Measurements from ENCODE around the gene DMGDH.
A peak's percentile ranks its signal among the peaks of the same experiment; 100 is the strongest.

Gene DMGDH

DNA sequence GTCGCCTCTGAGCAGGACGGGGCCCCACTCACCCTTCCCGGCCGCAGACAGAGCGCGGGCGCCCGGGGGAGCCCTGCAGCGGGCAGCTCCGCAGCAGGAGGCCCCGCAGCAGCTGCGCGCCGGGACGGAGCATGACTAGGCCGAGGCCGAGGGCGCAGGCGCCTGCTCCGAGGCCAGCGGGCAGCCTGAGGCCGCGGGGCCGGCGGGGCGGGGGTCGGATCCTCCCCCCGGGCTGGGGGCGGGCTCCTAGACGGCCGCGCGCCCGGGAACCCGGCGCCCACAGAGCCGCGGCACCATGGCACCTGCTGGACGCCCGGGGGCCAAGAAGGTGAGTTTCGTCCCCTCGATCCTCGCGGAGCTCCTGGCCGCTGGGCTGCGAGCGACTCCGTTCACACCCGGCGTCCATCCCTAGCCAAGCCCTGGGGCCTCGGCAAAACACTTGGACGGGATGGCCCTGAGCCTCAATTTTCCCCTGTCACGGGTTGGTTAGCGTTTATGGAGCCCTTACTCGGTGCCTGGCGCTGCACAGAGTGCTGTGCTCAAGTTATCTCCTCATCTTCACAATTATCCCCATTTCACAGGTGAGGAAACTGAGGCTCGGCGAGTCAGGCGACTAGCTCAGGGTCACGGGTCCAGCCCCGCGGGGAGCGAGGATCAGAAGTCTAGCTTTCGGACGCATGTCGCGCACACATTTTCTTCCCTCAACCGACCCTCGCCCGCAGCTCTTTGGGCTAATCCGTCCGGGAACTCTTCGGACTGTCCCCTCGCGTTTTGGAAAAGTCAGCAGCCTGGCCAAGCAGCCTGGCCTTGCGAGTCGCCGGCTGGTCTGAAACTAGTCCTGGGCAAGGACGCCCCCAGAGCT is at the start of gene DMGDH, which contains the start of gene BHMT2:
Gene DMGDH (minus strand): TSS at position 187 of the 862 bp plus-strand sequence. CDS start 54 bp downstream, at position 133.
Gene BHMT2 (plus strand): TSS at position 280 of the 862 bp plus-strand sequence. CDS start 16 bp downstream, at position 296.
- DNase-seq = no peak

DNA sequence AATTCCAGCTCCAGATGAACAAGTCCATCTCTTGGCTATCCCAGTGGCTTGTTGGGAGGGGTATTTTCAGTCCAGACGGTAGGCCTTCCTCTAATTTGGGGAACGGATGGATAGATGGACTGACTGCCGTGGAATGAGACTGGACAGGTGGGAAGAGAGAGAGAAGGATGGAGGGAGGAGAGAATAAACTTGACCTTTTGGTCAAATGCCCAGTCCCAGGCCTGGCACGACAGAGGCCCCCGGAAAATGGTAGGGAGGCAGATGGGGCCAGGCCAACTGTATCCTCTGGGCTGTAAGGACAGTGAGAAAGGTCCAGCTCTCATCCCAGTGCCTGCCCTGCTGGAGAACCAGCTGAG is 43.2 kb upstream of the DMGDH start:
- DNase-seq = no peak

GRCh38 chr5:79111960-79112702 is 42.7 kb upstream of the DMGDH start:
- DNase-seq = no peak

DNA sequence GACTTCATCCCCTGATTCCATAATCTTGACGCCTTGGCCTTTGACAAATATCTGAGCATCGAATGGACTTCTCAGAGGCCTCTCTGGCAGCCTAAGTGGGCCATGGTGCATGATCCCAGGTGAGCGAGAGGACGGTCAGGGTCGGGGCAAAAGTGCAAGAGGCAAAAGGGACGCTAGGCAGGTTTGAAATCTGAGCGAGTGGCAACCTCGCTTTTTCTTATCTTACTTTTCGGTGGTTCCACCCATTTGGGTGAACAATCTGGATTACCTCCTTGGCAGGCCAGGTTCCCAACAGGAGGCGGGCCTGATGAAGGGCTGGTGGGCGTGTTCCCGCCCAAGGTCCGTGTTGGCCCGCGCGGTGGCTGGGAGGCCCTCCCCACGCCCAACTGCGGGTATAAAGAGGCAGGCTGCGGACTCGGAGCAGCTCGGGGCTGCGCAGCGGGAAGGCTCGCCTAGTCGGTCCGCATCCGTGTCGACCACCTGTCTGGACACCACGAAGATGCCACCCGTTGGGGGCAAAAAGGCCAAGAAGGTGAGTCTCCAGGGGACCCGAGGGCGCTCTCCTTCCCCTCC is 42.0 kb upstream of the DMGDH start, which contains the start of gene BHMT:
Gene BHMT (plus strand): TSS at position 423 of the 573 bp plus-strand sequence. CDS start 77 bp downstream, at position 500.
- DNase-seq = no peak

GRCh38 chr5:79109527-79110492 is 40.3 kb upstream of the DMGDH start:
- peak; percentile 14 for DNase-seq

- DNase-seq = no peak
Observed at GRCh38 chr5:79108792-79109191, 39.3 kb upstream of the DMGDH start.

DNA sequence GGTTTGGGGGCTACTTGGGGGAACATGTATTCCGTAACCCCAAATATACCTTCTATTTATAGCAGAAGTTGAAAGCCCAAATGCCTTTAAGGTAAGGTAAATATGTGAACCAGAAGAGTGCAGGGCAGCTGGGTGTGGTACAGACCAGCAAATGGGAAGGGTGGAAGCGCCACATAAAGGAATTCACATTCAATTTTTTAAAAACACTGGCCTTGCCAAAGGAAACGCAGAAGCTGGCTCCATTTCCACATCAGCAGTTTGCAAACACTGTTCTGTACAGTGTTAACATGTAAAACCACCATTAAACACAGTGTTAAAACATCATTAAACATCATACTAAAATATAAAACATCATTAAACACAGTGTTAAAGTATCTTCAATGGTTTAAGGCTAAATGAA is 38.6 kb upstream of the DMGDH start:
- DNase-seq = no peak

GRCh38 chr5:79107020-79107796 is 37.7 kb upstream of the DMGDH start:
- no peak for DNase-seq

DNA sequence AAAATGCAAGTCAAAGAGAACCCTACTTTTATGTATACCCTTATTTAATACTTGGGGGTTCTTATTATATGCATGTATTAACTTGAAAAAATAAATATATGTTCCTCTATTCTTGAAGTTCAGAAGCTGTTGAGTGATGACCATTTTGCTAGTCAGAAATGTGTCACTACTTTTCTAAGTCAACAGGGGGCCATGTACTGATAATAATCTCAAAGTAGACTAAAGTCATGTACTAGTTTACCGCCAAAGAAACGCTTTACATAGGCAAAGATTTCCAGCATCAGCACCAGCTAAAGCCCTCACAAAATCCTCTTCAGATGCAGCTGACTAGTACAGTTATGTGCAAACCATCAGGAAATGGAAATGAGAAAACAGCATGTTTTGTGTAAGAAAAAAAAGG is 36.4 kb upstream of the DMGDH start:
- DNase-seq = no peak

DNA sequence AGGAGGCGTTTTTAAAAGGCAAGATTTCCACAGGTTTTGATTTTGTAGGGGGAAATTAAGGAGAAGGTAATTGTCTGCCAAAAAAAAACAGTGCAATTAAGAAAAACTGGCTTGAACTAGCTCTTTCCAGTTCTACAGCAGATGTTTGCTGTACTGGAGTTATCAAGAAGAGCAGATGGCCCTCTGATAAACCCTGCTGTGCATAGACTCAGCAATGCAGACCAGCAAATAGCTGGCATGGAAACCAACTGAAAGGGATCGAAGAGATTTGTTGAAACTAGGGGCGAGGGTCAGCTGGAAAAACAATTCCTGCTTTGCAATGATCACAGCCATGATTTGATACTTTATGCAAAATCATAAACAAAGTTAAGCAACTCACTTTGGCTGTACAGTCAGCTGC is 24.3 kb upstream of the DMGDH start:
- DNase-seq = no peak

DNA sequence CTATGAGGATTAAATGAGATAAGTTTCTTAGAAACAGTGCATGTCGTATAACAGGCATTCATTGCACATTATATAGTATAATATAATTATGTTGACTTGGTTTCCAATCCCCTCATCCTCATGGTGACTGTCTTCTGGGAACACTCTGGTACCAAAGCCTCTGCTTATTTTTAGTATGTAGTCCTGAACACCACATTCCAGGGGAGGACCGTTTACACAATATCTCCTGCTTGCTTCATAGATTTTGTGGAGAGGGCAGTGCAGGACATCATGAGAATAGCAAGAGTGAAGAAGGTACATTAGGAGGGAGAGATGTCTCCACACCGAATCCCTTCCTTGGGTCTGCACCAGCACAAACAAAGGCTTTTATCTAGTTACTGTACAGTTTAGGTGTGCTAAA is 21.6 kb upstream of the DMGDH start:
- DNase-seq = no peak

GRCh38 chr5:79088507-79088906 is 19.0 kb upstream of the DMGDH start:
- no peak for DNase-seq

DNA sequence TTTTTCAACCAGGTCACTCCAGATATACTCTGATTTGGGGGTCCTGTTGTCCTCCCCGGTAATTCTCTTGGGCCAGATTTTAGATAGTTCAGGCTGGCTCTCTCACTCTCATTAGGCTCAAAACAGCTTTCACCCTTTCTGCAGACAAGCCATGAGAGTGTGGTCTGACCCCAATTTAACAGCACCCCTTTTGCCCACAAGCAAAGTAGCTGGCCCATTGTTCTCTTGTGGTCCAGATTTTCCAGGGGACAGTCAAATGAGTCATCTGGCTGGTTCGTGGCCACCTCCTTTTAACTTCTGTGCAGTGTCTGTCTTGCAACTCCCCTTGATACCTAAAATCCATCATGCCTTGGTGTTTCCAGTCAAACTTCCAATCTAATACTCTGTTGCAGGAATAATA is 16.6 kb upstream of the DMGDH start:
- no peak for DNase-seq

- no peak for DNase-seq
Observed at GRCh38 chr5:79081779-79082178, 12.3 kb upstream of the DMGDH start.

GRCh38 chr5:79080804-79081203 is 11.3 kb upstream of the DMGDH start:
- no peak for DNase-seq

- no peak for DNase-seq
Observed at GRCh38 chr5:79077680-79078365, 8.3 kb upstream of the DMGDH start.

DNA sequence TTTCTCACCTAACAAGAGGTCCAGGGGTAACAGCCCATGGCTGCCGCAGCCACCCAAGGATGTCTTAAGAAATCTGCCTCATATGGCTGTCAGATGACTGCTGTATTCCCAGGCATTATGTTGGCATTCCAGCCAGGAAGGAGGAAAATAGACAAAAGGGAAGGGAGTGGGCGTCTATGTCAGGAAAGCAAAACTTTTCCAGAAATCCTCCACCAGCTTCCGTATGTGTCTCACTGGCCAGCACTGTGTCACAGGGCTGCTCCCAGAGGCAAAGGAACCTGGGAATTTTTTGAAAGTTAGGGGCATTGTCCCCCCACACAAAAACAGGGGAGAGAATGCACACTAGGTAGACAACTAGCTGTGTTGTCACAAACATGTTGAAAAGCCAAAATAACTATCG is 7.3 kb upstream of the DMGDH start:
- DNase-seq = no peak

GRCh38 chr5:79075646-79076426 is 6.4 kb upstream of the DMGDH start:
- DNase-seq = no peak

- no peak for DNase-seq
Observed at GRCh38 chr5:79074641-79075040, 5.2 kb upstream of the DMGDH start.

DNA sequence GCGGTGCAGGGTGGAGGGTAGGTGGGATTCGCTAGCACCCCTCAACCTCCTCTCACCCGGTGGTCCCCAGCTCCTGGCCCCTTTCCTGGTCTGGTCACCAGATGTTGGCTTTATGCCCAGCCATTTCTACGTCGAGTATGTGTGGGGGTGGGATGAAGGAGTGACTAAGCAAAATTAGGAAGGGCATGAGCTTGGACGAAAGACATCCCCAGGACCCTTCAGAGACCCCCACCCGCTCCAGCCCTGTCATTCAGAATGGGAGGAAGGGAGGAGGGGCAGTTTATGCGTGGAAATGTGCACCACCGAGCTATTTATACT is 835 bp upstream of the DMGDH start:
- DNase-seq = no peak

All from activated gamma-delta T cell treated with Interleukin-2 at 50 U/mL for 16 hours (primary cell).